Measurements from ENCODE around the gene SCNN1B.

The SCNN1B gene

DNA sequence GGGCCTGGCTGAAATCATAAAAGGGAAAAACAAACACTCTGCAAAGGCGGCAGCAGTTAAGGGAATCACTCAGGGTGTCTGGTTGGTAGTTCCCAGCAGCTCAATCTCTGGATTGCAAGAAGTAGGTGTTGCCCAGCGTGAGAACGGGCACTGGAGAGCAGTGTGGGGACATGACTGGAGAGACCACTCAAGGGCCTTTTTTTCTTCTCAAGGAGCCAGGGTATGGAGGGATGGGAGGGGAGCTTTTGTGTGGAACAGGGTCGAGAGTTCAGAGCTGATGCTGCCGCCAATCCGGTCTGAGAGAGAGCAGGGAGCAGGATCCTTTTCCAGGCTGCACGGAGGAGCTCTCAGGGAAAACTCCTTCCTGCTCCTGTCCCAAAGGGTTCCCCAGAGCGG is 15.2 kb downstream of the SCNN1B start:
- DNase-seq (ENCODE audit: extremely low spot score): no peak

DNA sequence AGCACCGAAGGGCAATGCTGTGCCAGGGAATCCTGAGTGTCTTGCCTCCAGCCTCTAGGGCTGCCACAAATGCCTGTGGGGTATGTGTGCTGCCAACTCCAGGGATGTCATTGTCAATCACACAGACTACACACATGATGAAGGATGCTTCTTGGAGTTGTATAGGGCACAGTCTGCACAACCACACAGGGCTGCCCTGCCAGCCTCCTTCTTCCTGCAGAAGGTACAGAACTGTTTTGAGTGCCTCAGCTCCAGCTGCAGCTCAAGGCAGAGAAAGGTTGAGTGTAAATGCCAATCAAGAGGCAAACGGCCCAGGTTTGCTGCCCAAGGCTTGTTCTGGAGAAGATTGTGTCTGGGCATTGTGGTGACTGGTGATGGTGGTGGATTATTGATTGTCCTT is 15.6 kb downstream of the SCNN1B start:
- CTCF ChIA-PET: no interaction called here
- DNase-seq (ENCODE audit: extremely low spot score): no peak
- POLR2A ChIA-PET: interaction anchor here (0.6 kb wide), 1 partner anchor 8 kb away, joined by 3 read pairs; no protein-coding TSS in a partner anchor
- TF ChIP-seq, protein P1, sequence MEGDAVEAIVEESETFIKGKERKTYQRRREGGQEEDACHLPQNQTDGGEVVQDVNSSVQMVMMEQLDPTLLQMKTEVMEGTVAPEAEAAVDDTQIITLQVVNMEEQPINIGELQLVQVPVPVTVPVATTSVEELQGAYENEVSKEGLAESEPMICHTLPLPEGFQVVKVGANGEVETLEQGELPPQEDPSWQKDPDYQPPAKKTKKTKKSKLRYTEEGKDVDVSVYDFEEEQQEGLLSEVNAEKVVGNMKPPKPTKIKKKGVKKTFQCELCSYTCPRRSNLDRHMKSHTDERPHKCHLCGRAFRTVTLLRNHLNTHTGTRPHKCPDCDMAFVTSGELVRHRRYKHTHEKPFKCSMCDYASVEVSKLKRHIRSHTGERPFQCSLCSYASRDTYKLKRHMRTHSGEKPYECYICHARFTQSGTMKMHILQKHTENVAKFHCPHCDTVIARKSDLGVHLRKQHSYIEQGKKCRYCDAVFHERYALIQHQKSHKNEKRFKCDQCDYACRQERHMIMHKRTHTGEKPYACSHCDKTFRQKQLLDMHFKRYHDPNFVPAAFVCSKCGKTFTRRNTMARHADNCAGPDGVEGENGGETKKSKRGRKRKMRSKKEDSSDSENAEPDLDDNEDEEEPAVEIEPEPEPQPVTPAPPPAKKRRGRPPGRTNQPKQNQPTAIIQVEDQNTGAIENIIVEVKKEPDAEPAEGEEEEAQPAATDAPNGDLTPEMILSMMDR (IDR thresholded peaks at IDR 0.05; ENCODE audit: control extremely low read depth, extremely low read depth, low read depth, missing control alignments): no peak

More for the DNA sequence above, 15.2 kb downstream of the SCNN1B start:
- TF ChIP-seq, protein P1 (IDR thresholded peaks at IDR 0.05; ENCODE audit: control extremely low read depth, extremely low read depth, low read depth, missing control alignments): no peak
- CTCF ChIA-PET: no interaction called here
- POLR2A ChIA-PET: interaction anchor here (0.6 kb wide), 1 partner anchor 9 kb away, joined by 3 read pairs; no protein-coding TSS in a partner anchor

DNA sequence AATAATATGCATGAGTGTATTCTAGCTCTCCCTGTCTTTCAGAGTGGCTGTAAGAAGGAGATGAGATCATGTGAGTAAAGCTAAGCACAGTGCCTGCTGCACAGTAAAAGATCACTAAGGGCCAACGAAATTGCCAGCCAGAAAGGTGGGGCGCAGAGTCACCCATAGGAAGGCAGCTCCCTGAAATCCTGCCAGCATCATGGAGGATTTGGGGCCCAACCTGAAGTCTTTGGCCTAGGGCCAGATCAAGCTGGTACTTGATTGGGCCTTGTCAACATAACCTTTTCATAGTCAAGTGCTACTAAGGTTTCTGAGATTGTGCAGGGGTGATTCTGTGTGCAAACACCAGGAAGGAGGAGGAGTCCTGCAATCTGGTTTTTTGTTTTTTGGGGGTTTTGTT is 16.5 kb downstream of the SCNN1B start:
- TF ChIP-seq, protein P1 (IDR thresholded peaks at IDR 0.05; ENCODE audit: control extremely low read depth, extremely low read depth, low read depth, missing control alignments): no peak
- no peak for DNase-seq (ENCODE audit: extremely low spot score)
- ChIA-PET CTCF (interaction anchor here (0.8 kb wide), 1 partner anchor 13 kb away, joined by 3 read pairs; no protein-coding TSS in a partner anchor), POLR2A (interaction anchor here (0.7 kb wide), 1 partner anchor 35 kb away, joined by 3 read pairs; no protein-coding TSS in a partner anchor)

DNA sequence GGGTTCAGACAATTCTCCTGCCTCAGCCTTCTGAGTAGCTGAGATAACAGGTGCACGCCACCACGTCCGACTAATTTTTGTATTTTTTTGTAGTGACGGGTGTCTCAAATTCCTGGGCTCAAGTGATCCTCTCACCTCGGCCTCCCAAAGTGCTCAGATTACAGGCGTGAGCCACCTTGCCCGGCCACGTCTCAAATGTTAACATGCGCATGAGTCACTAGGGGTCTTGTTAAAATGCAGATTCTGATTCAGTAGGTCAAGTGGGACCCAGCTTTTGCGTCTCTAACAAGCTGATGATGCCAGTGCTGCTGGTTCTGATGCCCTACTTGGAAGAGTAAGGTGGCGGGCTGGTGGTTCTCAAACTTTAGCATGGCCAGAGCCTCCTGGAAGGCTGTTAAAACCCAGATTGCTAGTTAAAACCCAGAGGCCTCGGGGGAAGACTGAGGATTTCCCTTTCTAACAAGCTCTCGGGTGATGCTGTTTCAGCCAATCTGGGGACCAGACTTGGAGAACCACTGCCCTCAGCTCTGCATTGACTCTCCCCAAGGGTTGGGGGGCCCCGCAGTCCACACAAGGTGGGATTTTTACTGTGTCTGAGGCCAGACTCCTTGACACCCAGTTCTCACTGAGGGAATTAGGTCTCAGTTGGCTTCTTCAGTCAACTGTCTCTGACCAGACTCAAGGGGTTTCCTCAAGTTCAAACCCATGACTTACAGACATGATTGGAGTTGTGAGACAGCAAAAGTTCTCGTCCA is 17.9 kb downstream of the SCNN1B start:
- DNase-seq (ENCODE audit: extremely low spot score): no peak
- TF ChIP-seq, protein P1 (IDR thresholded peaks at IDR 0.05; ENCODE audit: control extremely low read depth, extremely low read depth, low read depth, missing control alignments): no peak
- ChIA-PET CTCF (interaction anchor here (1.0 to 1.3 kb wide), 4 partner anchors 11 to 45 kb away, joined by 3 to 4 read pairs (median 3); no protein-coding TSS in a partner anchor), POLR2A (no interaction called here)

DNA sequence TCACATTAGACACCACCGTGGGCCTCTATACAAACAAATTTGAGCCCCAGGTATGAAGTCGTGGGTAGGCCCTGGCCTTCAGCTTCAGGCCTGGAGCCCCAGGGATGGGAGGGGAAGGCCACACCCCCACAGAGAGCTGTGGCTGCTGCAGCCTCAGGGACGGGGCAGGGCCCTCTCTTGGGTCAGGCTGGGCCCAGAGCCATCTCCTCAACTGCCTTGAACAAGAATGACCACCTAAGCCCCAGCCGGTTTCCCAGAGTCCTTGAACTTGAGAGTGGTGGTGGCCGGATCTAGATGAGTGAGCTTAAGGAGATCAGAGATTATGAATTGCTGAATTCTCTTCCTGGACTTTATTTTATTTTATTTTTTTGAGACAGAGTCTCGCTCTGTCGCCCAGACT is 18.6 kb downstream of the SCNN1B start:
- no peak for DNase-seq (ENCODE audit: extremely low spot score)
- TF ChIP-seq, protein P1 (IDR thresholded peaks at IDR 0.05; ENCODE audit: control extremely low read depth, extremely low read depth, low read depth, missing control alignments): no peak
- POLR2A ChIA-PET: no interaction called here
- CTCF ChIA-PET: interaction anchor here (1.0 to 1.4 kb wide), 5 partner anchors 12 to 45 kb away, joined by 3 to 4 read pairs (median 3); no protein-coding TSS in a partner anchor

DNA sequence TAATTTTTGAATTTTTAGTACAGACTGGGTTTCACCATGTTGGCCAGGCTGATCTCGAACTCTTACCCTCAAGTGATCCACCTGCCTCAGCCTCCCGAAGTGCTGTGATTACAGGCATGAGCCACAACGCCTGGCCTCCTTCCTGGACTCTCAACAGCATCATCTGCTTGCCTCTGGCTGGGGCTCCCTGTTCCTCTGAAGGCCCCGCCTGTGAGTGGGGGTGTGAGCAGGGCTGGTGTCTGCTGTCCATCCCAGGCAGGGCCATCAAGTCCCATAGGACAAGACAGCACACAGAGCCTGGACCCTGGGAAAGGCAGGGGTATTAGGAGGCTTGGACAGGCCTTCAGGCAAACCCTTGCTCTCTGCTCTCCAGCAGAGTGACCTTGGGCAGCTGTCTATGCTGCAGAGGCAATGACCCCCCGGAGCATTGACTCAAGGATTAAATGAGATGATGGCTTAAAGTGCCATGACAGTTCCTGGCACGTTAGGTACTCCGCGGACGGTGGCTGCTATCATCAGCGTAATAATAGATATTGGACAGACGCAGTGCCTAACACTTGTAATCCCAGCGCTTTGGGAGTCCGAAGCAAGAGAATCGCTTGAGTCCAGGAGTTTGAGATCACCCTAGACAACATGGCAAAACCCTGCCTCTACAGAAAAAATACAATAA is 19.2 kb downstream of the SCNN1B start:
- TF ChIP-seq, protein P1 (IDR thresholded peaks at IDR 0.05; ENCODE audit: control extremely low read depth, extremely low read depth, low read depth, missing control alignments): no peak
- POLR2A ChIA-PET: no interaction called here
- CTCF ChIA-PET: interaction anchor here (1.3 to 1.4 kb wide), 3 partner anchors 13 to 44 kb away, joined by 3 read pairs; no protein-coding TSS in a partner anchor
- no peak for DNase-seq (ENCODE audit: extremely low spot score)
